C4-2B (cell line): ENCODE measurements around the gene GDF2.

Experiments used
- H3K27ac ChIP-seq: fragments of 450-650 bp; 2 replicates; pipeline ENCODE4 v1.5.1; 2017
- ZFX ChIP-seq: fragments of 450-650 bp; IDR thresholded peaks from 2 replicates; pipeline ENCODE4 v1.6.1; 2017
- TF ChIP-seq, protein P1 (sequence below): fragments of 450-650 bp; conservative IDR thresholded peaks from 2 replicates; pipeline ENCODE4 v1.5.1; 2017; ENCODE audit warnings: mild to moderate bottlenecking

GDF2 gene

DNA sequence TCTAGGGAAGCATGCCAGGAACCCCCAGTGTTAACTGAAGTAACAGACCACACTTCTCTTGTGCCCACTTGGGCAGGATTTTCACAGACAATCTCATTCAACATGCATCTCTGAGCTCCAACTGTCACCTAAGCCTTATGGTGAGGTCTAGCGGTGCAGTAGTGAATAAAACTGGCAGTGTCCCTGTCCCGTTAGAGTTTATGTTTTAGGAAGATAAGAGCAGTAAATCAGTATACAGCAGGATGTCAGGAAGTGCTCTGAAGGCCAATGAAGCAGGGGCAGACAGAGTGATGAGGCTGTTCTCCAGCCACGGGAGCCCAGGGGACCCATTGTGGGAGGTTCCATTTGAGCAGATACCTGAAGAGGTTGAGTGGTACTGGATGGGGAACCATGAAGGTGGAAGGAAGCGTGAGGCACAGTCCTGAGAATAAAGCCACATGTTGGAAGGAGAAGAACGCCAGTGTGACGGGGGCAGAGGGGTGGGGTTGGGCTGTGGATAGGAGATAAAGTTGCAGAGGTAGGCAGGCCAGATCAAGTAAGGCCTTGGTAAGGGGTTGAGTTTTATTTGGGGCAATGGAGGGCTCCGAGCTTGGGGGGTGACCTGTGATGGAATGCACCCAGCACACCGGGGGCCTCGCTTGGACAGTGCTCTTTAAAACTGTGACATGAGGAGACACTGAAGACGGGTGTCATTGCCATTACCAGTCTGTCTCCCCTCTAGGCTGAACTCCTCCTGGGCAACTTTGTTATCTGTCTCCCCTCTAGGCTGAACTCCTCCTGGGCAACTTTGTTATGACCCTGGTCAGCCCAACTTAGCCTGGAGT, 15.7 kb upstream of the GDF2 start:
- TF ChIP-seq ZFX: no peak
- TF ChIP-seq, protein P1, sequence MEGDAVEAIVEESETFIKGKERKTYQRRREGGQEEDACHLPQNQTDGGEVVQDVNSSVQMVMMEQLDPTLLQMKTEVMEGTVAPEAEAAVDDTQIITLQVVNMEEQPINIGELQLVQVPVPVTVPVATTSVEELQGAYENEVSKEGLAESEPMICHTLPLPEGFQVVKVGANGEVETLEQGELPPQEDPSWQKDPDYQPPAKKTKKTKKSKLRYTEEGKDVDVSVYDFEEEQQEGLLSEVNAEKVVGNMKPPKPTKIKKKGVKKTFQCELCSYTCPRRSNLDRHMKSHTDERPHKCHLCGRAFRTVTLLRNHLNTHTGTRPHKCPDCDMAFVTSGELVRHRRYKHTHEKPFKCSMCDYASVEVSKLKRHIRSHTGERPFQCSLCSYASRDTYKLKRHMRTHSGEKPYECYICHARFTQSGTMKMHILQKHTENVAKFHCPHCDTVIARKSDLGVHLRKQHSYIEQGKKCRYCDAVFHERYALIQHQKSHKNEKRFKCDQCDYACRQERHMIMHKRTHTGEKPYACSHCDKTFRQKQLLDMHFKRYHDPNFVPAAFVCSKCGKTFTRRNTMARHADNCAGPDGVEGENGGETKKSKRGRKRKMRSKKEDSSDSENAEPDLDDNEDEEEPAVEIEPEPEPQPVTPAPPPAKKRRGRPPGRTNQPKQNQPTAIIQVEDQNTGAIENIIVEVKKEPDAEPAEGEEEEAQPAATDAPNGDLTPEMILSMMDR: no peak
- H3K27ac ChIP-seq: no peak overlapping the region

DNA sequence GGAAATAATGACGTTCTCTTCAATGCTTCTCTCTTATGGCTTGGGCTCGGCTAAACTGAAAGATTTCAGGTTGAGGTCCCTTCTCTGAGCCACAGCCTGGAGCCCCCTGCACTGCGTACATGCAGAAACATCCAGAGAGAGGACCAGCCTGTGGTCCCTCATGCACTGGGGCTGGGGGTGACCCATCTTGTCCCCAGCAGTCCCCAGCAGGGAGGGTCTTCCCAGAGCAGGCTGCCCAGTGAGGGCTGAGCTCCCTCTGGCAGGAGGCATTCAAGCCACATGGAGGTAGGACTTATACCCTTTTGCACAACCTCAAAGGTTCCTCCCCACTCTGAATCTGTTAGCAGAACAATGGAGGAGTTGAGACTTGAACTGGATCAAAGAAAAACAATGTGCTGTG, 14.9 kb upstream of the GDF2 start:
- H3K27ac ChIP-seq: no peak overlapping the region
- no peak for TF ChIP-seq ZFX
- TF ChIP-seq, protein P1: no peak

DNA sequence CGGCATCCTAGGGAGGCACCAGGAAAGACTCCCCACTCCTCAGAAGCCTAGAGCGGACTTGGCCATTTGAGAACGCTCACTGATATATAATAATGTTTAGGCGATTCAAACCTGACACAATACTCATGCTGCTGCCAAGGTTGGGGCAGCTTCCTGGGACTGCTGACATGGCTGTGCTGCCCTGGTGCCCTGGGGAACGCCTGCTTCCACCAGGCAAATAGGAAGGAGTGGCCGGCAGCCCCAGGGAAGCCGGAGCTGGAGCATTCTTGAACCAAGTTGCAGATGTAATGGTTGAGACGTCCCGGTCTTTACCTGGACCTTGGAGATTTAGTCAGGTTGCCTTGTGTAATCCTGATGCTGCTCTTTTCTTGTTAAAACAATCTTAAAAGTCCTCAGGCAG, 13.5 kb upstream of the GDF2 start:
- H3K27ac ChIP-seq: no peak overlapping the region

DNA sequence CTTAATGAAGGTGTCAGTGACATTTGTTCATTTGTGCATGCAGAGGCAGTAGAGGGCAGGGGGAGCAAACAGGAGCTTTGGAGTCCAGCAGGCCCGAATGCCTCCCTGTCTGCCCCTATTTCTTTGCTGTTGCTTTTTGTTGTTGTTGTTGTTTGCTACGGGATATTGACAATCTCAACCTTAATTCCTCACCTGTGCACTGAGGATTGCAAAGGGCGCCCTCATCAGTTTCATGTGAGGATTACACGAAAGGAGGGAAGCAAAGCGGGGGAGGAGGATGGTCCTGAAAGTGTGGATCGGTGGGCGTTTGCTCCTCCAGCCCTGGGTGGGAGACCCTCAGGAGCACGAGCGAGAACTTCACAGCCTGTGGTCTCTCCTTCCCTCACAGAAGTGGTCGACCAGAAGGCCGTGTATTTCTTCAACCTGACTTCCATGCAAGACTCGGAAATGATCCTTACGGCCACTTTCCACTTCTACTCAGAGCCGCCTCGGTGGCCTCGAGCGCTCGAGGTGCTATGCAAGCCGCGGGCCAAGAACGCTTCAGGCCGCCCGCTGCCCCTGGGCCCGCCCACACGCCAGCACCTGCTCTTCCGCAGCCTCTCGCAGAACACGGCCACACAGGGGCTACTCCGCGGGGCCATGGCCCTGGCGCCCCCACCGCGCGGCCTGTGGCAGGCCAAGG, 12.7 kb upstream of the GDF2 start:
- no peak for TF ChIP-seq ZFX
- TF ChIP-seq, protein P1: peak; percentile 52
- H3K27ac ChIP-seq: no peak overlapping the region

More for the DNA sequence above, 13.5 kb upstream of the GDF2 start:
- no peak for TF ChIP-seq ZFX
- TF ChIP-seq, protein P1: no peak

DNA sequence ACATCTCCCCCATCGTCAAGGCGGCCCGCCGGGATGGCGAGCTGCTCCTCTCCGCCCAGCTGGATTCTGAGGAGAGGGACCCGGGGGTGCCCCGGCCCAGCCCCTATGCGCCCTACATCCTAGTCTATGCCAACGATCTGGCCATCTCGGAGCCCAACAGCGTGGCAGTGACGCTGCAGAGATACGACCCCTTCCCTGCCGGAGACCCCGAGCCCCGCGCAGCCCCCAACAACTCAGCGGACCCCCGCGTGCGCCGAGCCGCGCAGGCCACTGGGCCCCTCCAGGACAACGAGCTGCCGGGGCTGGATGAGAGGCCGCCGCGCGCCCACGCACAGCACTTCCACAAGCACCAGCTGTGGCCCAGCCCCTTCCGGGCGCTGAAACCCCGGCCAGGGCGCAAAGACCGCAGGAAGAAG, 12.2 kb upstream of the GDF2 start:
- no peak for TF ChIP-seq ZFX
- TF ChIP-seq, protein P1: no peak
- H3K27ac ChIP-seq: no peak overlapping the region

DNA sequence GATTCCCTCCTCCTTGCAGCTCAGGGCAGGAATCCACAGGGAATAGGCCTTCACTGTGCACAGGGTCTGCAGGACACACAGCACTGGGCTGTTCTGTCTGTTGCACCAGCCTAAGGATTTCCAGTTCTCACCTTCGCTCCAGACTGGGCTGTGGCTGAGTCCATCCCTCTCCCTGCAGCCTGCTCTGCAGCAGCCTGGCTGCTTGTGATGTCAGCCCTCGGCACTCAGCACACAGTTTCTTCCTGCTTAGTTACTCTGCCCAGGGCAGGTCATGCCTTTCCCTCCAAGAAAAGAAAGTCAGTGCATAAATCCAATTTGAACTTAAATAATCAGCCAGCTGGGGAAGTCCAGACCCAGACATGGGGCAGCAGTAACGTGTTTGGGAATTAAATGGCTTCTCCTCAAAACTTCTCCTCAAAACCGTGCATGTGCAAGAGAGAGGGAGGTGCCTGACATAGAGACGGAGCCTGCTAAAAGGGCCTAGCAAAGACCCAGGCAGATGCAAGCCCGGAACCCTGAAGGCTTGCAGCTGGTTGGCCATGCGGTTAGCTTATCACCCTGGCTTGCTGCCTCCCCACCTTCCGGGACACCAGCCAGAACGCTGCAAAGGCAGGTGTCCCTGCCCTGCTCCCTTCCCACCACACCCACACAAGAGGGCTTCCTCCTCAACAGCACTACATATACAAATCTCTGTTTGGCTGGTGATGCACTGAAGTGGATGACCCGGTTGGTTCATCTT, 10.9 kb upstream of the GDF2 start:
- TF ChIP-seq, protein P1: no peak
- TF ChIP-seq ZFX: no peak
- no peak overlapping the region for H3K27ac ChIP-seq
